DOHH2 (cell line): ENCODE measurements around the gene SF1.

ENCODE experiments used
- EZH2phosphoT487 ChIP-seq: fragments of 200-600 bp; sonication (generic); IDR thresholded peaks from 2 replicates; pipeline ENCODE4 v1.6.1; 2017; ENCODE audit warnings: borderline replicate concordance, mild to moderate bottlenecking, antibody characterized with exemption, low read length, moderate library complexity, mixed read lengths
- TF ChIP-seq, protein P1 (sequence below): fragments of 200-600 bp; sonication (generic); IDR thresholded peaks from one replicate; pipeline ENCODE4 v1.5.1; 2014; ENCODE audit warnings: antibody characterized with exemption, mild to moderate bottlenecking, low read depth, low read length; ENCODE audit not compliant: poor library complexity, severe bottlenecking

- TF ChIP-seq, protein P1, sequence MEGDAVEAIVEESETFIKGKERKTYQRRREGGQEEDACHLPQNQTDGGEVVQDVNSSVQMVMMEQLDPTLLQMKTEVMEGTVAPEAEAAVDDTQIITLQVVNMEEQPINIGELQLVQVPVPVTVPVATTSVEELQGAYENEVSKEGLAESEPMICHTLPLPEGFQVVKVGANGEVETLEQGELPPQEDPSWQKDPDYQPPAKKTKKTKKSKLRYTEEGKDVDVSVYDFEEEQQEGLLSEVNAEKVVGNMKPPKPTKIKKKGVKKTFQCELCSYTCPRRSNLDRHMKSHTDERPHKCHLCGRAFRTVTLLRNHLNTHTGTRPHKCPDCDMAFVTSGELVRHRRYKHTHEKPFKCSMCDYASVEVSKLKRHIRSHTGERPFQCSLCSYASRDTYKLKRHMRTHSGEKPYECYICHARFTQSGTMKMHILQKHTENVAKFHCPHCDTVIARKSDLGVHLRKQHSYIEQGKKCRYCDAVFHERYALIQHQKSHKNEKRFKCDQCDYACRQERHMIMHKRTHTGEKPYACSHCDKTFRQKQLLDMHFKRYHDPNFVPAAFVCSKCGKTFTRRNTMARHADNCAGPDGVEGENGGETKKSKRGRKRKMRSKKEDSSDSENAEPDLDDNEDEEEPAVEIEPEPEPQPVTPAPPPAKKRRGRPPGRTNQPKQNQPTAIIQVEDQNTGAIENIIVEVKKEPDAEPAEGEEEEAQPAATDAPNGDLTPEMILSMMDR: no peak
- TF ChIP-seq EZH2phosphoT487: no peak
Observed at GRCh38 chr11:64799256-64799622, 20.9 kb upstream of the SF1 start.
